Neural cell (in vitro differentiated cells): ENCODE results near the gene CABP4.

Experiments
- CTCF ChIP-seq: fragments of 450-650 bp; IDR thresholded peaks from 2 replicates; pipeline ENCODE4 v1.5.1; 2014; ENCODE audit warnings: antibody characterized with exemption, mild to moderate bottlenecking, moderate library complexity; ENCODE audit not compliant: poor library complexity, severe bottlenecking
- EP300 ChIP-seq: fragments of 450-650 bp; conservative IDR thresholded peaks from 2 replicates; pipeline ENCODE4 v1.6.1; 2014; ENCODE audit warnings: antibody characterized with exemption, mild to moderate bottlenecking, moderate library complexity; ENCODE audit not compliant: poor library complexity, severe bottlenecking
- EZH2 ChIP-seq: fragments of 200-600, 300-800 bp; shearing (Covaris generic), sonication (generic); IDR thresholded peaks from 2 replicates; pipeline ENCODE4 v1.6.1; 2014; ENCODE audit warnings: antibody characterized with exemption, low read length, borderline replicate concordance, mild to moderate bottlenecking; ENCODE audit not compliant: insufficient read depth, poor library complexity, severe bottlenecking
- POLR2AphosphoS5 ChIP-seq: IDR thresholded peaks from 2 replicates; pipeline ENCODE4 v1.6.1; 2012
- SMC3 ChIP-seq: fragments of 450-650 bp; conservative IDR thresholded peaks from 2 replicates; pipeline ENCODE4 v1.6.1; 2014; ENCODE audit warnings: antibody characterized with exemption, mild to moderate bottlenecking, moderate library complexity; ENCODE audit not compliant: poor library complexity
- TAF1 ChIP-seq: IDR thresholded peaks from 2 replicates; pipeline ENCODE4 v1.6.1; 2012; ENCODE audit warnings: low read depth

GRCh38 chr11:67458266-67458665 lies 3.1 kb downstream of the CABP4 start:
- TF ChIP-seq CTCF = no peak
- TF ChIP-seq SMC3 = no peak
- TF ChIP-seq EP300 = no peak
- no peak for TF ChIP-seq EZH2
- TF ChIP-seq POLR2AphosphoS5 = no peak
- TF ChIP-seq TAF1 = no peak
